Stimulated activated CD8-positive, alpha-beta memory T cell treated with anti-CD3 and anti-CD28 coated beads, Interleukin-4, amount 100 ng/mL, for 4 hours (primary cell): ENCODE measurements around the gene POLK.
"Not testable (repeated sequence)": the region's sequence is repeated elsewhere in the genome, so short reads cannot be mapped to it uniquely, and the experiment has no call there.

ENCODE experiments used
- DNase-seq, 2 donors: peaks; one replicate each; pipeline ENCODE4 v3.0.0-alpha.2; 2020; ENCODE audit warnings: low read depth in 2 of 2, low spot score in 1 of 2

The POLK gene

GRCh38 chr5:75510417-75510835 lies 1.3 kb upstream of the POLK start:
- DNase-seq = no peak

GRCh38 chr5:75510836-75511434 lies 756 bp upstream of the POLK start:
- DNase-seq = peak in 1 of 2 donors; percentile 9

- DNase-seq = no peak
Observed at GRCh38 chr5:75512383-75513074, 838 bp downstream of the POLK start.

GRCh38 chr5:75513841-75514240 lies 2.1 kb downstream of the POLK start:
- DNase-seq = no peak

- no peak for DNase-seq
Observed at GRCh38 chr5:75514323-75514722, 2.6 kb downstream of the POLK start.

GRCh38 chr5:75519761-75520160 lies 8.1 kb downstream of the POLK start:
- no peak for DNase-seq

- DNase-seq = no peak
Observed at GRCh38 chr5:75521195-75521594, 9.5 kb downstream of the POLK start.

GRCh38 chr5:75522025-75522424 lies 10.3 kb downstream of the POLK start:
- no peak for DNase-seq

GRCh38 chr5:75522542-75522941 lies 10.9 kb downstream of the POLK start:
- no peak for DNase-seq

GRCh38 chr5:75523275-75523674 lies 11.6 kb downstream of the POLK start:
- DNase-seq = no peak

- no peak for DNase-seq
Observed at GRCh38 chr5:75524071-75524470, 12.4 kb downstream of the POLK start.

- DNase-seq = no peak
Observed at GRCh38 chr5:75524591-75524990, 12.9 kb downstream of the POLK start.

GRCh38 chr5:75525344-75525743 lies 13.7 kb downstream of the POLK start:
- DNase-seq = no peak

- no peak for DNase-seq
Observed at GRCh38 chr5:75526070-75526469, 14.4 kb downstream of the POLK start.

GRCh38 chr5:75529185-75529584 lies 17.5 kb downstream of the POLK start:
- no peak for DNase-seq

- no peak for DNase-seq
Observed at GRCh38 chr5:75532190-75532589, 20.5 kb downstream of the POLK start.

- not testable (repeated sequence) for DNase-seq
Observed at GRCh38 chr5:75533716-75534115, 22.0 kb downstream of the POLK start.

GRCh38 chr5:75534734-75535133 lies 23.0 kb downstream of the POLK start:
- no peak for DNase-seq

- DNase-seq = no peak
Observed at GRCh38 chr5:75536147-75536546, 24.5 kb downstream of the POLK start.

- DNase-seq = no peak
Observed at GRCh38 chr5:75536694-75537360, 25.1 kb downstream of the POLK start.

GRCh38 chr5:75538211-75538610 lies 26.5 kb downstream of the POLK start:
- DNase-seq = no peak

GRCh38 chr5:75545131-75545530 lies 33.4 kb downstream of the POLK start:
- DNase-seq = no peak
